Measurements from ENCODE around the gene COL10A1.

DNA sequence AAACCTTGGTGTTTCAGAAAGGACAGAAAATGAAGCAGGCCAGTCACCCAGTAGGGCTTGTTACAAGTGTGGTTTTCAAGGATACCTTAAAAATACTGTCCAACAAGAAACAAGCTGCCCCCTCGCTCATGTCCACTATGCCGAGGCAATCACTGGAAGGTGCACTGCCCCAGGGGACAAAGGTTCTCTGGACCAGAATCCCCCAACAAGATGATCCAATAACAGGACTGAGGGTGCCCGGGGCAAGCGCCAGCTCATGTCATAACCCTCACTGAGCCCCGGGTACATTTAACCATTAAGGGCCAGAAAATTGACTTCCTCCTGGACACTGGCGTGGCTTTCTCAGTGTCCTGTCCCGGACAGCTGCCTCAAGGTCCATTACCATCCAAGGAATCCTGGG lies 31.9 kb downstream of the COL10A1 start:
- TF ChIP-seq, protein P1, sequence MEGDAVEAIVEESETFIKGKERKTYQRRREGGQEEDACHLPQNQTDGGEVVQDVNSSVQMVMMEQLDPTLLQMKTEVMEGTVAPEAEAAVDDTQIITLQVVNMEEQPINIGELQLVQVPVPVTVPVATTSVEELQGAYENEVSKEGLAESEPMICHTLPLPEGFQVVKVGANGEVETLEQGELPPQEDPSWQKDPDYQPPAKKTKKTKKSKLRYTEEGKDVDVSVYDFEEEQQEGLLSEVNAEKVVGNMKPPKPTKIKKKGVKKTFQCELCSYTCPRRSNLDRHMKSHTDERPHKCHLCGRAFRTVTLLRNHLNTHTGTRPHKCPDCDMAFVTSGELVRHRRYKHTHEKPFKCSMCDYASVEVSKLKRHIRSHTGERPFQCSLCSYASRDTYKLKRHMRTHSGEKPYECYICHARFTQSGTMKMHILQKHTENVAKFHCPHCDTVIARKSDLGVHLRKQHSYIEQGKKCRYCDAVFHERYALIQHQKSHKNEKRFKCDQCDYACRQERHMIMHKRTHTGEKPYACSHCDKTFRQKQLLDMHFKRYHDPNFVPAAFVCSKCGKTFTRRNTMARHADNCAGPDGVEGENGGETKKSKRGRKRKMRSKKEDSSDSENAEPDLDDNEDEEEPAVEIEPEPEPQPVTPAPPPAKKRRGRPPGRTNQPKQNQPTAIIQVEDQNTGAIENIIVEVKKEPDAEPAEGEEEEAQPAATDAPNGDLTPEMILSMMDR (IDR thresholded peaks at IDR 0.05; ENCODE audit: low read depth, low read length, poor library complexity, severe bottlenecking), result no peak
- no peak for TF ChIP-seq EZH2phosphoT487 (IDR thresholded peaks at IDR 0.05; ENCODE audit: borderline replicate concordance, low read length)
